ENCODE measurements around the gene KDM1B.

The KDM1B gene

DNA sequence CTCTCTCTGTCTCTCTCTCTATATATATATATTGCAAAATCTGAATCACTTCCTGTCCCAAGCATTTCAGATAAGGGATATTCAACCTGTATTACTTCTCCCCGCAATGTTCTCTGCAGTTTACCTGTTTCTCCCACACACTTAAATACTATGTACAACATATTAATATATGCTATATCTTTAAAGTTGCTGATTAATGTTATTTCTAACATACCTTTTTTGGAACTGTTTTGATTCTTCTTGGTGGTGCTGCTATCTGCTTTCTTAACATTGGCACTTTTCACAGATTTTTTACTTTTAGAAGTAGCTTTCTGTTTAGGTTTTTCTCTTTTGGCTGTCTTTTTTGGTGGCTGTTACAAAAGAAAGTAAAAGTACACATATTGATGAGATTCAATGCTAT lies 81.9 kb downstream of the KDM1B start:
- H3K27me3 ChIP-seq, result no peaks in the 10 kb centered on the region
- H3K9me3 ChIP-seq, result no peaks in the 10 kb centered on the region; the same call in 1 of the 2 replicates
- no peaks in the 10 kb centered on the region for H3K4me1 ChIP-seq
- H3K36me3 ChIP-seq, result peaks cover 65% of the 10 kb centered on the region
- H3K4me3 ChIP-seq (ENCODE audit: low read depth, low read length), result no peak overlapping the region
- TF ChIP-seq, protein P1, sequence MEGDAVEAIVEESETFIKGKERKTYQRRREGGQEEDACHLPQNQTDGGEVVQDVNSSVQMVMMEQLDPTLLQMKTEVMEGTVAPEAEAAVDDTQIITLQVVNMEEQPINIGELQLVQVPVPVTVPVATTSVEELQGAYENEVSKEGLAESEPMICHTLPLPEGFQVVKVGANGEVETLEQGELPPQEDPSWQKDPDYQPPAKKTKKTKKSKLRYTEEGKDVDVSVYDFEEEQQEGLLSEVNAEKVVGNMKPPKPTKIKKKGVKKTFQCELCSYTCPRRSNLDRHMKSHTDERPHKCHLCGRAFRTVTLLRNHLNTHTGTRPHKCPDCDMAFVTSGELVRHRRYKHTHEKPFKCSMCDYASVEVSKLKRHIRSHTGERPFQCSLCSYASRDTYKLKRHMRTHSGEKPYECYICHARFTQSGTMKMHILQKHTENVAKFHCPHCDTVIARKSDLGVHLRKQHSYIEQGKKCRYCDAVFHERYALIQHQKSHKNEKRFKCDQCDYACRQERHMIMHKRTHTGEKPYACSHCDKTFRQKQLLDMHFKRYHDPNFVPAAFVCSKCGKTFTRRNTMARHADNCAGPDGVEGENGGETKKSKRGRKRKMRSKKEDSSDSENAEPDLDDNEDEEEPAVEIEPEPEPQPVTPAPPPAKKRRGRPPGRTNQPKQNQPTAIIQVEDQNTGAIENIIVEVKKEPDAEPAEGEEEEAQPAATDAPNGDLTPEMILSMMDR (IDR thresholded peaks at IDR 0.05; ENCODE audit: low read depth, low read length), result no peak
- DNase-seq, result no peak

DNA sequence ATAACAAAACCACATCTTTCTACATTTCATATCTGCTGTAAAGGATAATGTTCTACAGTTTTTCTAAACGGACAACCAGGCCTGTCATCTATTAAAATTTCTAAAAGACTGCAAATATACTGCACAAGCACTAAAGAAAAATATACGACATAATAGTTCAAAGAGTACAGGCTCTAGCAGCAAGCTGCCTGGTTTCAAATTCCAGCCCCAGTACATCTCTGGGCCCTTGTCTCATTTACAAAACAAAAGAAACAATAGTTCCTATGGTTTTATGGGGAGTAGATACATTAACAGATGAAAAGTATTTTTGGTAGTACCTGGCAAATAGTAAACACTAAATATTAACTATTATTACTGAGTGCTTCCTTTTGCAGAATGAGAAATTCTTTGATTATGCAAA lies 85.0 kb downstream of the KDM1B start:
- Histone ChIP-seq H3K4me1 (no peaks in the 10 kb centered on the region), H3K36me3 (peaks cover 79% of the 10 kb centered on the region), H3K9me3 (no peaks in the 10 kb centered on the region), H3K27me3 (no peaks in the 10 kb centered on the region), H3K4me3 (ENCODE audit: low read depth, low read length) (no peak overlapping the region)
- no peak for DNase-seq
- TF ChIP-seq, protein P1 (IDR thresholded peaks at IDR 0.05; ENCODE audit: low read depth, low read length), result no peak

DNA sequence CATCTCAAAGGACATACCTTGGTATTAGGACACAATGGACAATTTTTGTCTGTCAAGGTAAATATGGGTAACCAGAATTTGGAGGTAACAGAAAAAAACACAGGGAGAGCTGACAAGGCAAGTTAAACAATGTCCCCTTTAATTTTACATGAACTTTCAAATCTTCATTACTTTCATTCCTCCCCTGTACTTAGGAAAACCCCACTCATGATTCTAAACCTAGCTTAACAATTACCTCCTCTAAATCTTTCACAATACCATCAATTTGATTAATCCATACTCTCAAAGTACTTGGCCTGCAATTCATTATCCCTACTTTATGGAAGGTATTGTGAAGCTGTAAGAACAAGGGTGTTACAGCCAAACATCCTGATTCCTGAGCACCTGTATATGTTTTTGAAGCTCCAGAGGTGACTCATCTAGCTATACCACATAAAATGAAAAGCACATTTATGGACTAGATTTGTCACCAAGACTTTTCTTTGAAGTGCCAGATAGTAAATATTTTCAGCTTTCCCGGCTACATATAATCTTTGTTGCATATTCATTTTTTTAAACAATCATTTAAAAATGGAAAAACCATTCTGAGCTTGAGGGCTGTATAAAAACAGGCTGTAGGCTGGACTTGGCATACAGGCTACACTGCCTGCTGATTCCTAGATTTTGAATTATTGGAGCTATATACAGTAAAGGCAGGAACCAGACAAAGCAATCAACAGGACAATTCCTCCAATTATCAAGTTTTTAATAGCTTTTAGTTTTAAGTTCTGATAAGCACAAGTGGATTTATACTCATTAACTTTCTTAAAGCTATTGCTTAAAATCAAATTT lies 86.2 kb downstream of the KDM1B start:
- no peak for DNase-seq

DNA sequence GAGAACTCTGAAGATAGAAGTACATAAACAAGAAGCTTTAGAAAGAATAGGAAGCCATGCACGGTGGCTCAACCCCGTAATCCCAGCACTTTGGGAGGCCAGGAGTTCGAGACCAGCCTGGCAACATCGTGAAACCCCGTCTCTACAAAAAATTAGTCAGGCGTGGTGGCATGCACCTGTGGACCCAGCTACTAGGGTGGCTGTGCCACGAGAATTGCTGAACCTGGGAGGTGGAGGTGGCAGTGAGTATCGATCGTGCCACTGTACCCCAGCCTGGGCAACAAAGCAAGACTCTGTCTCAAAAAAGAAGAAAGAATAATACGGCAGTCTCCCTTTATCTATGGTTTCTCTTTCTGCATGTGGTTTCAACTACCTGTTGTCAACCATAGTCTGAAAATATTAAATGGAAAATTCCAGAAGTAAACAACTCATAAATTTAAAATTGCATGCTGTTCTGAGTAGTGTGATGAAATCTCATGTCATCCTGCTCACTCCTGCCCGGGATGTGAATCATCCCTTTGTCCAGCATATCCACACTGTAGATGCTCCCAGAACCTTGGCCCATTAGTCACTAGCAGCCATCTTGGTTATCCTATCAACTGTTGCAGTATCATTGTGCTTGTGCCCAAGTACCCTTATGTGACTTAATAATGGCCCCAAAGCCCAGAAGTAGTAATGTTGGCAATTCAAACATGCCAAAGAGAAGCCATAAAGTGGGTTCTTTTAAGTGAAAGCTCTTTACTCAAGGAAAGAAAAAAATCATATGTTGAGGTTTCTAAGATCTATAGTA lies 87.0 kb downstream of the KDM1B start:
- Histone ChIP-seq H3K36me3 (peaks cover 74% of the 10 kb centered on the region), H3K4me1 (no peaks in the 10 kb centered on the region), H3K9me3 (no peaks in the 10 kb centered on the region), H3K27me3 (no peaks in the 10 kb centered on the region), H3K4me3 (ENCODE audit: low read depth, low read length) (no peak overlapping the region)
- DNase-seq, result no peak
- TF ChIP-seq, protein P1 (IDR thresholded peaks at IDR 0.05; ENCODE audit: low read depth, low read length), result no peak

More for the DNA sequence above, 86.2 kb downstream of the KDM1B start:
- H3K9me3 ChIP-seq, result no peaks in the 10 kb centered on the region
- H3K27me3 ChIP-seq, result no peaks in the 10 kb centered on the region
- H3K4me1 ChIP-seq, result no peaks in the 10 kb centered on the region
- peaks cover 79% of the 10 kb centered on the region for H3K36me3 ChIP-seq
- TF ChIP-seq, protein P1 (IDR thresholded peaks at IDR 0.05; ENCODE audit: low read depth, low read length), result no peak
- H3K4me3 ChIP-seq (ENCODE audit: low read depth, low read length), result no peak overlapping the region

DNA sequence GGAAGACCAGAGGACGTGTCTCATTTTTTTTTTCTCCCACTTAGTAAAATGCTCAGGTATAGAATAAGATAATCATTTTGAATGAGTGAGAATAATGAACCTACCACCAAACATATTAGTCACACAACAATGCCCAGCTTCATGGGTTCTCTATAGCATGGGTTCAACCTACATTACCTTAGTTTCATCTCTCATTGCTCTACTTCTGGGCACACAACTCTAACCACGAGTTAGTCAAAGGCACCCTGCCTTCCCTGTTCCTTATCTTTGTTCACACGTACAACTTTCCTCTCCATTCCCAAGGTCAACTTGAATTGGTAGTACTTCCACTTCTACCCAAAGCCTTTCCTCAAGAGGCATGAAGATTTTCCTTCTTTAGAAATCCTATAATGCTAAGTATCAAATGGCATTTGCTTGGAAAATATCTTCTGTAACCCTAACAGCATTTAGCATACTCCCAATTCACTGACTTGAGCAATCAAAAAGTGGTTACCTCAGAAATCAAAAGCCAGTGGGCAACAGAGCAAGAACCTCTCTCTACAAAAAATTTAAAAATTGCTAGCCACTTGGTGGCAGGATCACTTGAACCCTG lies 88.2 kb downstream of the KDM1B start:
- Histone ChIP-seq H3K4me3 (ENCODE audit: low read depth, low read length) (no peak overlapping the region), H3K9me3 (no peaks in the 10 kb centered on the region), H3K27me3 (no peaks in the 10 kb centered on the region), H3K36me3 (peaks cover 76% of the 10 kb centered on the region), H3K4me1 (no peaks in the 10 kb centered on the region)
- DNase-seq, result no peak
- TF ChIP-seq, protein P1 (IDR thresholded peaks at IDR 0.05; ENCODE audit: low read depth, low read length), result no peak

Measured in BE2C (cell line).